ENCODE data around the gene FIGNL2.

The FIGNL2 gene

GRCh38 chr12:51864833-51865670 lies 16.5 kb upstream of the FIGNL2 start:
- H3K27me3 ChIP-seq (ENCODE audit: control insufficient read depth, insufficient read depth, low read length) = peaks cover 59% of the 10 kb centered on the region
- no peaks in the 10 kb centered on the region for H3K9me3 ChIP-seq (ENCODE audit: control insufficient read depth, low read length)
- peaks cover 15% of the 10 kb centered on the region for H3K4me1 ChIP-seq (ENCODE audit: control insufficient read depth, insufficient read depth, low read length)
- H3K4me3 ChIP-seq (ENCODE audit: low read length) = no peak overlapping the region
- H3K9ac ChIP-seq (ENCODE audit: low read length) = no peak overlapping the region
- no peaks in the 10 kb centered on the region for H3K36me3 ChIP-seq (ENCODE audit: control insufficient read depth, insufficient read depth, low read length)

GRCh38 chr12:51863933-51864832 lies 15.7 kb upstream of the FIGNL2 start:
- Histone ChIP-seq H3K36me3 (ENCODE audit: control insufficient read depth, insufficient read depth, low read length) (no peaks in the 10 kb centered on the region), H3K4me1 (ENCODE audit: control insufficient read depth, insufficient read depth, low read length) (peaks cover 15% of the 10 kb centered on the region), H3K27me3 (ENCODE audit: control insufficient read depth, insufficient read depth, low read length) (peaks cover 51% of the 10 kb centered on the region), H3K4me3 (ENCODE audit: low read length) (no peak overlapping the region), H3K9ac (ENCODE audit: low read length) (no peak overlapping the region), H3K9me3 (ENCODE audit: control insufficient read depth, low read length) (no peaks in the 10 kb centered on the region)

GRCh38 chr12:51863363-51863932 lies 14.9 kb upstream of the FIGNL2 start:
- H3K9me3 ChIP-seq (ENCODE audit: control insufficient read depth, low read length) = no peaks in the 10 kb centered on the region
- peaks cover 7% of the 10 kb centered on the region for H3K4me1 ChIP-seq (ENCODE audit: control insufficient read depth, insufficient read depth, low read length)
- H3K4me3 ChIP-seq (ENCODE audit: low read length) = no peak overlapping the region
- no peak overlapping the region for H3K9ac ChIP-seq (ENCODE audit: low read length)
- H3K36me3 ChIP-seq (ENCODE audit: control insufficient read depth, insufficient read depth, low read length) = no peaks in the 10 kb centered on the region
- H3K27me3 ChIP-seq (ENCODE audit: control insufficient read depth, insufficient read depth, low read length) = peaks cover 43% of the 10 kb centered on the region

- no peak overlapping the region for H3K4me3 ChIP-seq (ENCODE audit: low read length)
- H3K9me3 ChIP-seq (ENCODE audit: control insufficient read depth, low read length) = no peaks in the 10 kb centered on the region
- H3K9ac ChIP-seq (ENCODE audit: low read length) = no peak overlapping the region
- H3K36me3 ChIP-seq (ENCODE audit: control insufficient read depth, insufficient read depth, low read length) = no peaks in the 10 kb centered on the region
- H3K4me1 ChIP-seq (ENCODE audit: control insufficient read depth, insufficient read depth, low read length) = peaks cover 7% of the 10 kb centered on the region
- peaks cover 38% of the 10 kb centered on the region for H3K27me3 ChIP-seq (ENCODE audit: control insufficient read depth, insufficient read depth, low read length)
Observed at GRCh38 chr12:51862947-51863346, 14.4 kb upstream of the FIGNL2 start.

- Histone ChIP-seq H3K9ac (ENCODE audit: low read length) (no peak overlapping the region), H3K4me3 (ENCODE audit: low read length) (no peak overlapping the region), H3K4me1 (ENCODE audit: control insufficient read depth, insufficient read depth, low read length) (peaks cover 7% of the 10 kb centered on the region), H3K9me3 (ENCODE audit: control insufficient read depth, low read length) (no peaks in the 10 kb centered on the region), H3K36me3 (ENCODE audit: control insufficient read depth, insufficient read depth, low read length) (no peaks in the 10 kb centered on the region), H3K27me3 (ENCODE audit: control insufficient read depth, insufficient read depth, low read length) (peaks cover 47% of the 10 kb centered on the region)
Observed at GRCh38 chr12:51860986-51861385, 12.5 kb upstream of the FIGNL2 start.

GRCh38 chr12:51855586-51856428 lies 7.3 kb upstream of the FIGNL2 start:
- H3K4me1 ChIP-seq (ENCODE audit: control insufficient read depth, insufficient read depth, low read length) = peaks cover 3% of the 10 kb centered on the region
- peaks cover 17% of the 10 kb centered on the region for H3K27me3 ChIP-seq (ENCODE audit: control insufficient read depth, insufficient read depth, low read length)
- H3K9me3 ChIP-seq (ENCODE audit: control insufficient read depth, low read length) = no peaks in the 10 kb centered on the region
- H3K9ac ChIP-seq (ENCODE audit: low read length) = peak overlapping the region; percentile 39
- no peaks in the 10 kb centered on the region for H3K36me3 ChIP-seq (ENCODE audit: control insufficient read depth, insufficient read depth, low read length)
- no peak overlapping the region for H3K4me3 ChIP-seq (ENCODE audit: low read length)

GRCh38 chr12:51852404-51853137 lies 4.1 kb upstream of the FIGNL2 start:
- Histone ChIP-seq H3K4me1 (ENCODE audit: control insufficient read depth, insufficient read depth, low read length) (peaks cover 10% of the 10 kb centered on the region), H3K36me3 (ENCODE audit: control insufficient read depth, insufficient read depth, low read length) (no peaks in the 10 kb centered on the region), H3K9me3 (ENCODE audit: control insufficient read depth, low read length) (no peaks in the 10 kb centered on the region), H3K9ac (ENCODE audit: low read length) (no peak overlapping the region), H3K27me3 (ENCODE audit: control insufficient read depth, insufficient read depth, low read length) (peaks cover 34% of the 10 kb centered on the region), H3K4me3 (ENCODE audit: low read length) (no peak overlapping the region)

GRCh38 chr12:51851413-51852124 lies 3.1 kb upstream of the FIGNL2 start:
- Histone ChIP-seq H3K4me1 (ENCODE audit: control insufficient read depth, insufficient read depth, low read length) (peaks cover 17% of the 10 kb centered on the region), H3K27me3 (ENCODE audit: control insufficient read depth, insufficient read depth, low read length) (peaks cover 40% of the 10 kb centered on the region), H3K9me3 (ENCODE audit: control insufficient read depth, low read length) (no peaks in the 10 kb centered on the region), H3K9ac (ENCODE audit: low read length) (no peak overlapping the region), H3K36me3 (ENCODE audit: control insufficient read depth, insufficient read depth, low read length) (no peaks in the 10 kb centered on the region), H3K4me3 (ENCODE audit: low read length) (no peak overlapping the region)

- H3K4me1 ChIP-seq (ENCODE audit: control insufficient read depth, insufficient read depth, low read length) = peaks cover 21% of the 10 kb centered on the region
- H3K9ac ChIP-seq (ENCODE audit: low read length) = no peak overlapping the region
- no peaks in the 10 kb centered on the region for H3K9me3 ChIP-seq (ENCODE audit: control insufficient read depth, low read length)
- H3K4me3 ChIP-seq (ENCODE audit: low read length) = no peak overlapping the region
- H3K36me3 ChIP-seq (ENCODE audit: control insufficient read depth, insufficient read depth, low read length) = no peaks in the 10 kb centered on the region
- peaks cover 40% of the 10 kb centered on the region for H3K27me3 ChIP-seq (ENCODE audit: control insufficient read depth, insufficient read depth, low read length)
Observed at GRCh38 chr12:51850965-51851299, 2.4 kb upstream of the FIGNL2 start.

- Histone ChIP-seq H3K4me1 (ENCODE audit: control insufficient read depth, insufficient read depth, low read length) (peaks cover 21% of the 10 kb centered on the region), H3K27me3 (ENCODE audit: control insufficient read depth, insufficient read depth, low read length) (peaks cover 42% of the 10 kb centered on the region)
Observed at GRCh38 chr12:51850081-51850964, 1.8 kb upstream of the FIGNL2 start.

More at GRCh38 chr12:51850081-51850964, 1.8 kb upstream of the FIGNL2 start:
- Histone ChIP-seq H3K4me3 (ENCODE audit: low read length) (no peak overlapping the region), H3K9ac (ENCODE audit: low read length) (no peak overlapping the region), H3K36me3 (ENCODE audit: control insufficient read depth, insufficient read depth, low read length) (no peaks in the 10 kb centered on the region), H3K9me3 (ENCODE audit: control insufficient read depth, low read length) (no peaks in the 10 kb centered on the region)

Data from mucosa of stomach (tissue), 1 donor.